Bronchial smooth muscle cell (primary cell): Measurements from ENCODE around the gene CWH43. TPM values are rescaled to one million over a fixed set of nuclear protein-coding genes. Genes with fewer than 3 reads are reported as not detected.

ENCODE experiments used
- total RNA-seq: library from RNA; depleted of rRNA; stranded (reverse); fragments of >200 nt; gene quantifications from 2 replicates; pipeline ENCODE4 v1.2.1, GENCODE V29; 2014

Gene CWH43
- total RNA-seq = not detected in 2 replicates

GRCh38 chr4:48985976-48986653, at the start of gene CWH43:
Gene CWH43, plus strand, starts transcription at chr4:48986275. Its CDS starts 155 bp downstream, at chr4:48986430.

Other genes starting within 250 kb of the CWH43 start
- gene FRYL, start 206.0 kb upstream of the CWH43 start, total RNA-seq = 44.6 TPM in 2 replicates
- 72.8 and 76.3 TPM in 2 replicates for gene OCIAD1, start 155.2 kb upstream of the CWH43 start, total RNA-seq
- gene OCIAD2, start 79.5 kb upstream of the CWH43 start, total RNA-seq = 44.1 and 83.2 TPM in 2 replicates